BE2C (cell line): ENCODE measurements around the gene ACSL6.

Experiments
- DNase-seq: peaks from one replicate; pipeline ENCODE4 v3.0.0-alpha.2; 2020
- H3K27me3 ChIP-seq: fragments of 250-450 bp; sonication (Bioruptor Pico); 2 replicates; pipeline ENCODE4 v1.5.1; 2020; ENCODE audit warnings: mild to moderate bottlenecking
- H3K36me3 ChIP-seq: fragments of 250-450 bp; sonication (Bioruptor Pico); 2 replicates; pipeline ENCODE4 v1.5.1; 2020; ENCODE audit warnings: mild to moderate bottlenecking
- H3K4me1 ChIP-seq: fragments of 250-450 bp; sonication (Bioruptor Pico); 2 replicates; pipeline ENCODE4 v1.5.1; 2020
- H3K4me3 ChIP-seq: 2 replicates; pipeline ENCODE4 v1.5.1; 2011; ENCODE audit warnings: low read depth, low read length
- H3K9me3 ChIP-seq: fragments of 250-450 bp; sonication (Bioruptor Pico); 2 replicates; pipeline ENCODE4 v1.5.1; 2020
- TF ChIP-seq, protein P1 (sequence below): IDR thresholded peaks from 2 replicates; pipeline ENCODE4 v1.5.1; 2012; ENCODE audit warnings: mild to moderate bottlenecking, low read depth, low read length

ACSL6 gene

GRCh38 chr5:132020568-132021339, 9.3 kb upstream of the ACSL6 start:
- H3K27me3 ChIP-seq = no peaks in the 10 kb centered on the region
- no peak for DNase-seq
- H3K36me3 ChIP-seq = no peaks in the 10 kb centered on the region
- no peaks in the 10 kb centered on the region; the same call in 1 of the 2 replicates for H3K4me1 ChIP-seq
- H3K9me3 ChIP-seq = no peaks in the 10 kb centered on the region
- no peak overlapping the region for H3K4me3 ChIP-seq
- TF ChIP-seq, protein P1, sequence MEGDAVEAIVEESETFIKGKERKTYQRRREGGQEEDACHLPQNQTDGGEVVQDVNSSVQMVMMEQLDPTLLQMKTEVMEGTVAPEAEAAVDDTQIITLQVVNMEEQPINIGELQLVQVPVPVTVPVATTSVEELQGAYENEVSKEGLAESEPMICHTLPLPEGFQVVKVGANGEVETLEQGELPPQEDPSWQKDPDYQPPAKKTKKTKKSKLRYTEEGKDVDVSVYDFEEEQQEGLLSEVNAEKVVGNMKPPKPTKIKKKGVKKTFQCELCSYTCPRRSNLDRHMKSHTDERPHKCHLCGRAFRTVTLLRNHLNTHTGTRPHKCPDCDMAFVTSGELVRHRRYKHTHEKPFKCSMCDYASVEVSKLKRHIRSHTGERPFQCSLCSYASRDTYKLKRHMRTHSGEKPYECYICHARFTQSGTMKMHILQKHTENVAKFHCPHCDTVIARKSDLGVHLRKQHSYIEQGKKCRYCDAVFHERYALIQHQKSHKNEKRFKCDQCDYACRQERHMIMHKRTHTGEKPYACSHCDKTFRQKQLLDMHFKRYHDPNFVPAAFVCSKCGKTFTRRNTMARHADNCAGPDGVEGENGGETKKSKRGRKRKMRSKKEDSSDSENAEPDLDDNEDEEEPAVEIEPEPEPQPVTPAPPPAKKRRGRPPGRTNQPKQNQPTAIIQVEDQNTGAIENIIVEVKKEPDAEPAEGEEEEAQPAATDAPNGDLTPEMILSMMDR = no peak

GRCh38 chr5:132019857-132020555, 8.5 kb upstream of the ACSL6 start:
- Histone ChIP-seq H3K27me3 (no peaks in the 10 kb centered on the region), H3K4me3 (no peak overlapping the region), H3K9me3 (no peaks in the 10 kb centered on the region), H3K36me3 (no peaks in the 10 kb centered on the region), H3K4me1 (no peaks in the 10 kb centered on the region; the same call in 1 of the 2 replicates)
- TF ChIP-seq, protein P1 = no peak
- no peak for DNase-seq

DNA sequence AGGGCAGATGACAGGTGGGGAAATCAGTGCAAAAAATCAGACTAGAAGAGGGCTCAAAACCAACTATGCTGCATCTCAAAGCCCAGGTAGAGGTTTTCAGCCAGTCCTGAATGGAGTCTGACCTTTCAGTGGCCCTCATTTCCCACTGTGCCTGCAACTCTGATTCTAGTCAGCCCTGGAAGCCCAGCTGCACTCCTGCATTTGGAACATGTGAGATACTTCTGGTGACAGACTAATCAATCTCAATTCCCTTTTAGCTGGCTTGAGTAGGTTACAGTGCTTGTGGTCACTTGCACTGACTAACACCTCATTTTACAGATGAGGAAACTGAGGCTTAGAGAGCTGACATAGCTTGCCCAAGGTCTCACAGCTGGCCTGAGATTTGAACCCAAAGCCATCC, 7.9 kb upstream of the ACSL6 start:
- no peak overlapping the region for H3K4me3 ChIP-seq
- H3K36me3 ChIP-seq = no peaks in the 10 kb centered on the region
- TF ChIP-seq, protein P1 = no peak
- H3K27me3 ChIP-seq = no peaks in the 10 kb centered on the region
- H3K4me1 ChIP-seq = no peaks in the 10 kb centered on the region; the same call in 1 of the 2 replicates
- no peak for DNase-seq
- no peaks in the 10 kb centered on the region for H3K9me3 ChIP-seq

GRCh38 chr5:132017738-132018625, 6.5 kb upstream of the ACSL6 start:
- H3K4me1 ChIP-seq = no peaks in the 10 kb centered on the region; the same call in 1 of the 2 replicates
- no peaks in the 10 kb centered on the region for H3K36me3 ChIP-seq
- no peaks in the 10 kb centered on the region for H3K27me3 ChIP-seq
- DNase-seq = no peak
- TF ChIP-seq, protein P1 = no peak
- H3K9me3 ChIP-seq = no peaks in the 10 kb centered on the region
- no peak overlapping the region for H3K4me3 ChIP-seq

- Histone ChIP-seq H3K36me3 (no peaks in the 10 kb centered on the region), H3K4me1 (no peaks in the 10 kb centered on the region; the same call in 1 of the 2 replicates), H3K27me3 (no peaks in the 10 kb centered on the region), H3K9me3 (no peaks in the 10 kb centered on the region), H3K4me3 (no peak overlapping the region)
- DNase-seq = no peak
- TF ChIP-seq, protein P1 = no peak
Observed at GRCh38 chr5:132017316-132017715, 5.9 kb upstream of the ACSL6 start.
